ENCODE results near the gene UGT2B28.
"Not testable (repeated sequence)": the region's sequence is repeated elsewhere in the genome, so short reads cannot be mapped to it uniquely, and the experiment has no call there.

- TF ChIP-seq CTCF, POLR2A (IDR thresholded peaks at IDR 0.05): not testable (repeated sequence)
Measured at GRCh38 chr4:69296356-69296755, 16.1 kb downstream of the UGT2B28 start.

All from thyroid gland (tissue), 4 donors.